Astrocyte of the cerebellum (primary cell): ENCODE data around the gene PTGES2.
A peak's percentile ranks its signal among the peaks of the same experiment; 100 is the strongest.
"Not testable (repeated sequence)": the region's sequence is repeated elsewhere in the genome, so short reads cannot be mapped to it uniquely, and the experiment has no call there.

Source experiments
- DNase-seq: peaks from one replicate; pipeline ENCODE4 v3.0.0-alpha.2; 2011; ENCODE audit warnings: low read depth
- H3K4me3 ChIP-seq: 2 replicates; pipeline ENCODE4 v1.5.1; 2011; ENCODE audit warnings: mild to moderate bottlenecking, low read depth, low read length, moderate library complexity
- in situ Hi-C: cut with HindIII; loops from 2 replicates; pipeline ENCODE4 v1.10.0; 2017; ENCODE audit warnings: low sequenced_read_pairs
- TF ChIP-seq, protein P1 (sequence below): IDR thresholded peaks from 2 replicates; pipeline ENCODE4 v1.5.1; 2012; ENCODE audit warnings: low read length, low read depth, moderate library complexity, mild to moderate bottlenecking; ENCODE audit errors: missing control alignments

Gene PTGES2

GRCh38 chr9:128117613-128118471 lies 9.7 kb downstream of the PTGES2 start:
- peak; percentile 77 for DNase-seq
- TF ChIP-seq, protein P1, sequence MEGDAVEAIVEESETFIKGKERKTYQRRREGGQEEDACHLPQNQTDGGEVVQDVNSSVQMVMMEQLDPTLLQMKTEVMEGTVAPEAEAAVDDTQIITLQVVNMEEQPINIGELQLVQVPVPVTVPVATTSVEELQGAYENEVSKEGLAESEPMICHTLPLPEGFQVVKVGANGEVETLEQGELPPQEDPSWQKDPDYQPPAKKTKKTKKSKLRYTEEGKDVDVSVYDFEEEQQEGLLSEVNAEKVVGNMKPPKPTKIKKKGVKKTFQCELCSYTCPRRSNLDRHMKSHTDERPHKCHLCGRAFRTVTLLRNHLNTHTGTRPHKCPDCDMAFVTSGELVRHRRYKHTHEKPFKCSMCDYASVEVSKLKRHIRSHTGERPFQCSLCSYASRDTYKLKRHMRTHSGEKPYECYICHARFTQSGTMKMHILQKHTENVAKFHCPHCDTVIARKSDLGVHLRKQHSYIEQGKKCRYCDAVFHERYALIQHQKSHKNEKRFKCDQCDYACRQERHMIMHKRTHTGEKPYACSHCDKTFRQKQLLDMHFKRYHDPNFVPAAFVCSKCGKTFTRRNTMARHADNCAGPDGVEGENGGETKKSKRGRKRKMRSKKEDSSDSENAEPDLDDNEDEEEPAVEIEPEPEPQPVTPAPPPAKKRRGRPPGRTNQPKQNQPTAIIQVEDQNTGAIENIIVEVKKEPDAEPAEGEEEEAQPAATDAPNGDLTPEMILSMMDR, result peak; percentile 100
- no peak overlapping the region for H3K4me3 ChIP-seq
- in situ Hi-C loops, result no loop called here

GRCh38 chr9:128116104-128117083 lies 11.1 kb downstream of the PTGES2 start:
- in situ Hi-C loops, result no loop called here
- no peak for DNase-seq
- no peak overlapping the region for H3K4me3 ChIP-seq
- TF ChIP-seq, protein P1, result no peak

GRCh38 chr9:128115187-128116103 lies 12.1 kb downstream of the PTGES2 start:
- DNase-seq, result no peak
- TF ChIP-seq, protein P1, result no peak
- in situ Hi-C loops, result no loop called here

GRCh38 chr9:128114326-128115186 lies 13.0 kb downstream of the PTGES2 start:
- no peak overlapping the region for H3K4me3 ChIP-seq
- TF ChIP-seq, protein P1, result no peak
- in situ Hi-C loops, result no loop called here
- DNase-seq, result no peak

More at GRCh38 chr9:128115187-128116103, 12.1 kb downstream of the PTGES2 start:
- H3K4me3 ChIP-seq, result no peak overlapping the region

DNA sequence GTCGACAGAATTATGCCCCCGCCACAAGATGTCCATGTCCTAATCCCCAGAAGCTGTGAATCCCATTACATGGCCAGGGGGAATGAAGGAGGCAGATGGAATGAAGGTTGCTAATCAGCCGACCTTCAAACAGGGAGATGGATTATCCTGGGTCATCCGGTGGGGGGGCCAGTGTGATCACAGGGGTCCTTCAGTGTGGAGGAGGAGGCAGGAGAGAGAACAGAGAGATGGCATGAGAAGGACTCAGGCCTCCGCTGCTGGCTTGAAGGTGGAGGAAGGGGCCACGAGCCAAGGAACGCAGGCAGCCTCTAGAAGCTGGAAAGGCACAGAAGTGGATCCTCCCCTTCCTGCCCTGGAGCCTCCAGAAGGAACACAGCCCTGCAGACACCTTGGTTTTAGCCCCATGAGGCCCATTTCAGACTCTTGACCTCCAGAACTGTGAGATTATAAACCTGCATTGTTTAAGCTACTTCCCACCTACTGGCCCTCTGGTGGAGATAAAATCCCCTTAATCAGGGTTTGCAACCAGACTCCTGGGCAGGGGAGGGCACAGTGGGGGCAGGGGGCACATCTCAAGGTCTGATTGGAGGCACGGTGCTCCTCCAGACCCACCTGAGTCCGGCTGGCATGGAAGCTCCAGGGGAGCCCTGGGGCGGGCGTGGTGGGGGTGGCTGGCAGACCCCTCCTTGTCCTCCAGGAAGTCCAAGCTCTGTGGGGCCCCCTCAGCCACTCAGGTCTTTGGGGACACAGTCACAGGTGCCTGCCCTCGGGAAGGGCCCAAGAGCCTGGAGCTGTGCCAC lies 13.8 kb downstream of the PTGES2 start:
- no peak overlapping the region for H3K4me3 ChIP-seq
- TF ChIP-seq, protein P1, result no peak
- no peak for DNase-seq
- in situ Hi-C loops, result no loop called here

DNA sequence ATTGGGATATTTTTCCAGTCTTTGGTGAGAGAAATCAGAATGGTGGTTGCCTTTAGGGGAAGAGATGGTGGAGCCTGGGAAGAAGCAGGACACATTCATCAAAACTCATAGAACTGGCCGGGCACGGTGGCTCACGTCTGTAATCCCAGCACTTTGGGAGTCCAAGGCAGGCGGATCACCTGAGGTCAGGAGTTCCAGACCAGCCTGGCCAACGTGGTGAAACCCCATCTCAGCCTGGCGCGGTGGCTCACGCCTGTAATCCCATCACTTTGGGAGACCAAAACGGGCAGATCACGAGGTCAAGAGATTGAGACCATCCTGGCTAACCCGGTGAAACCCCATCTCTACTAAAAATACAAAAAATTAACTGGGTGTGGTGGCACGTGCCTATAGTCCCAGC lies 15.8 kb downstream of the PTGES2 start:
- DNase-seq, H3K4me3 ChIP-seq, in situ Hi-C loops: not testable (repeated sequence)
